Neural cell (in vitro differentiated cells): ENCODE measurements around the gene SUGCT. TPM values are rescaled to one million over a fixed set of nuclear protein-coding genes. Genes with fewer than 3 reads are reported as not detected.

Source experiments
- H2AFZ ChIP-seq: fragments of 200-600, 300-800 bp; sonication (generic), shearing (Covaris generic); 2 replicates; pipeline ENCODE4 v1.6.0; 2014; ENCODE audit warnings: low read depth, mild to moderate bottlenecking, antibody characterized with exemption, low read length, moderate library complexity
- H3F3A ChIP-seq: fragments of 200-600 bp; shearing (Covaris generic); 2 replicates; pipeline ENCODE4 v1.6.1; 2016; ENCODE audit warnings: mild to moderate bottlenecking, moderate library complexity, mixed read lengths, antibody characterized with exemption, low read length; ENCODE audit not compliant: insufficient read depth, poor library complexity, severe bottlenecking
- H3K27ac ChIP-seq: fragments of 200-600, 300-800 bp; sonication (generic), shearing (Covaris generic); 2 replicates; pipeline ENCODE4 v1.5.1; 2014; ENCODE audit warnings: mild to moderate bottlenecking, low read length, moderate library complexity
- H3K27me3 ChIP-seq: fragments of 300-800, 200-600 bp; sonication (generic), shearing (Covaris generic); 2 replicates; pipeline ENCODE4 v1.6.0; 2014; ENCODE audit warnings: mild to moderate bottlenecking, low read depth, low read length, moderate library complexity; ENCODE audit not compliant: insufficient read depth
- H3K36me3 ChIP-seq: fragments of 300-800, 200-600 bp; sonication (generic), shearing (Covaris generic); 2 replicates; pipeline ENCODE4 v1.5.1; 2014; ENCODE audit warnings: mild to moderate bottlenecking, antibody characterized with exemption, low read length, moderate library complexity; ENCODE audit not compliant: insufficient read depth
- H3K4me2 ChIP-seq: fragments of 300-800, 200-600 bp; sonication (generic), shearing (Covaris generic); 2 replicates; pipeline ENCODE4 v1.6.0; 2014; ENCODE audit warnings: mild to moderate bottlenecking, low read length
- H3K4me3 ChIP-seq: fragments of 300-800, 200-600 bp; sonication (generic), shearing (Covaris generic); 2 replicates; pipeline ENCODE4 v1.5.1; 2014; ENCODE audit warnings: mild to moderate bottlenecking, low read length, moderate library complexity
- H3K79me2 ChIP-seq: fragments of 200-600 bp; shearing (Covaris generic); replicated peaks from 2 replicates; pipeline ENCODE4 v1.6.0; 2014; ENCODE audit warnings: mild to moderate bottlenecking, low read length, moderate library complexity; ENCODE audit not compliant: insufficient read depth
- H3K9ac ChIP-seq: fragments of 300-800, 200-600 bp; sonication (generic), shearing (Covaris generic); 2 replicates; pipeline ENCODE4 v1.6.1; 2016; ENCODE audit warnings: mild to moderate bottlenecking, low read length, mixed read lengths
- H3K9me2 ChIP-seq: fragments of 200-600 bp; shearing (Covaris generic); 2 replicates; pipeline ENCODE4 v1.6.1; 2016; ENCODE audit warnings: mild to moderate bottlenecking, low read length, mixed read lengths; ENCODE audit not compliant: insufficient read depth
- H3K9me3 ChIP-seq: fragments of 200-600, 300-800 bp; sonication (generic), shearing (Covaris generic); 2 replicates; pipeline ENCODE4 v1.6.1; 2016; ENCODE audit warnings: mild to moderate bottlenecking, mixed run types, low read length, moderate library complexity, mixed read lengths
- H4K20me1 ChIP-seq: fragments of 200-600 bp; shearing (Covaris generic); 2 replicates; pipeline ENCODE4 v1.6.1; 2016; ENCODE audit warnings: mild to moderate bottlenecking, mixed run types; ENCODE audit not compliant: insufficient read depth
- CTCF ChIP-seq: fragments of 450-650 bp; IDR thresholded peaks from 2 replicates; pipeline ENCODE4 v1.5.1; 2014; ENCODE audit warnings: antibody characterized with exemption, mild to moderate bottlenecking, moderate library complexity; ENCODE audit not compliant: poor library complexity, severe bottlenecking
- EP300 ChIP-seq: fragments of 450-650 bp; conservative IDR thresholded peaks from 2 replicates; pipeline ENCODE4 v1.6.1; 2014; ENCODE audit warnings: antibody characterized with exemption, mild to moderate bottlenecking, moderate library complexity; ENCODE audit not compliant: poor library complexity, severe bottlenecking
- EZH2 ChIP-seq: fragments of 200-600, 300-800 bp; shearing (Covaris generic), sonication (generic); IDR thresholded peaks from 2 replicates; pipeline ENCODE4 v1.6.1; 2014; ENCODE audit warnings: antibody characterized with exemption, low read length, borderline replicate concordance, mild to moderate bottlenecking; ENCODE audit not compliant: insufficient read depth, poor library complexity, severe bottlenecking
- MXI1 ChIP-seq: fragments of 450-650 bp; conservative IDR thresholded peaks from 2 replicates; pipeline ENCODE4 v1.6.1; 2014; ENCODE audit warnings: antibody characterized with exemption, mild to moderate bottlenecking; ENCODE audit not compliant: poor library complexity, severe bottlenecking
- POLR2AphosphoS5 ChIP-seq: IDR thresholded peaks from 2 replicates; pipeline ENCODE4 v1.6.1; 2012
- RAD21 ChIP-seq: fragments of 450-650 bp; conservative IDR thresholded peaks from 2 replicates; pipeline ENCODE4 v1.6.1; 2014; ENCODE audit warnings: antibody characterized with exemption, mild to moderate bottlenecking, moderate library complexity
- REST ChIP-seq: IDR thresholded peaks from 2 replicates; pipeline ENCODE4 v1.6.1; 2012; ENCODE audit warnings: borderline replicate concordance
- SMC3 ChIP-seq: fragments of 450-650 bp; conservative IDR thresholded peaks from 2 replicates; pipeline ENCODE4 v1.6.1; 2014; ENCODE audit warnings: antibody characterized with exemption, mild to moderate bottlenecking, moderate library complexity; ENCODE audit not compliant: poor library complexity
- TAF1 ChIP-seq: IDR thresholded peaks from 2 replicates; pipeline ENCODE4 v1.6.1; 2012; ENCODE audit warnings: low read depth
- polyA plus RNA-seq: library from polyadenylated mRNA; depleted of rRNA; stranded (reverse); fragments of >200 nt; gene quantifications from 2 replicates; pipeline ENCODE4 v1.2.3, GENCODE V29; 2014

The SUGCT gene
- polyA plus RNA-seq, 1 donor from 2014 or later = not detected

GRCh38 chr7:40850017-40850416, 715.2 kb downstream of the SUGCT start:
- TF ChIP-seq EP300 (no peak), REST (no peak), POLR2AphosphoS5 (no peak), TAF1 (no peak), MXI1 (no peak), EZH2 (no peak), RAD21 (no peak), CTCF (no peak), SMC3 (no peak)
- Histone ChIP-seq H3K9me2 (no peaks in the 10 kb centered on the region), H2AFZ (no peak overlapping the region), H3K4me3 (no peak overlapping the region), H3K9me3 (no peaks in the 10 kb centered on the region), H3K9ac (no peak overlapping the region), H3F3A (no peaks in the 10 kb centered on the region), H3K27me3 (no peaks in the 10 kb centered on the region), H3K4me2 (no peak overlapping the region), H4K20me1 (no peaks in the 10 kb centered on the region), H3K27ac (no peak overlapping the region), H3K36me3 (no peaks in the 10 kb centered on the region), H3K79me2 (no peaks in the 10 kb centered on the region)

GRCh38 chr7:40851001-40851400, 716.2 kb downstream of the SUGCT start:
- Histone ChIP-seq H3K27ac (no peak overlapping the region), H2AFZ (no peak overlapping the region), H3K9me3 (no peaks in the 10 kb centered on the region), H3K4me3 (no peak overlapping the region), H3K36me3 (no peaks in the 10 kb centered on the region), H3F3A (no peaks in the 10 kb centered on the region), H4K20me1 (no peaks in the 10 kb centered on the region), H3K4me2 (no peak overlapping the region), H3K79me2 (no peaks in the 10 kb centered on the region), H3K9ac (no peak overlapping the region), H3K27me3 (no peaks in the 10 kb centered on the region), H3K9me2 (no peaks in the 10 kb centered on the region)
- no peak for TF ChIP-seq TAF1
- no peak for TF ChIP-seq MXI1
- no peak for TF ChIP-seq CTCF
- TF ChIP-seq EZH2 = no peak
- TF ChIP-seq POLR2AphosphoS5 = no peak
- TF ChIP-seq EP300 = no peak
- TF ChIP-seq SMC3 = no peak
- TF ChIP-seq RAD21 = no peak
- TF ChIP-seq REST = no peak
